ENCODE data around the gene TOMM40.
"Not testable (repeated sequence)": the region's sequence is repeated elsewhere in the genome, so short reads cannot be mapped to it uniquely, and the experiment has no call there.

TOMM40 gene

DNA sequence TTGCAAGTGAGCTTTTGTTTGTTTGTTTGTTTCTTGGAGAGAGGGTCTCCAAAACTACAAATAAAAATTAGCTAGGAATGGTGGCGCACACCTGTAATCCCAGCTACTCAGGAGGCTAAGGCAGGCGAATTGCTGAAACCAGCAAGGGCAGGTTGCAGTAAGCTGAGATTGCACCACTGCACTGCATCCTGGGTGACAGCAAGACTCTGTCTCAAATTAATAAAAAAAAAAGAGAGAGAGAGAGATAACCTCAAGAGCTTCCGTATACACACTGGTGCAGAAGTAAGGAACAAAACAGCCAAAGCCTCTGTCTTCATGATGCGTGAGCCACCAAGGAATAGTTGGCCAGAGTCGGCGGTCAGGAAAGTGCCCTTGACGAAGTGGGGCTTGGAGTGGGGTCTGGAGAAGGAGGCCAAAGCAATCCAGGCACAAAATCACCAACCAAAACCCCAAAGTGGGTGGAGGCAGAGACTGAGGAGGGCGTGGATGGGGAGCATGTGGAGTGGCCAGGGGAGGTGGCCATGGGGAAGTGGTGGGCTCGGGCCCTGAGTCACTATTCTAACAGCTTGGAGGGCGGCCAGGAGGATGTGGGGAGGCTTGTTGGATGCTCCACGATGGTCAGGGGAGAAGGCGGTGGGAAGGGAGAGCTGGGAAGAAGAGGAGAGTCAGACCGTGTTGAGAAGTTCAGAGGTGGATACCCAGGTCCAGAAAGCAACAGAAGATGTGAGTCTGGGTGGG, 21.2 kb upstream of the TOMM40 start:
- no peak for DNase-seq (ENCODE audit: low read depth in 2 of 3, low spot score in 2 of 3)

DNA sequence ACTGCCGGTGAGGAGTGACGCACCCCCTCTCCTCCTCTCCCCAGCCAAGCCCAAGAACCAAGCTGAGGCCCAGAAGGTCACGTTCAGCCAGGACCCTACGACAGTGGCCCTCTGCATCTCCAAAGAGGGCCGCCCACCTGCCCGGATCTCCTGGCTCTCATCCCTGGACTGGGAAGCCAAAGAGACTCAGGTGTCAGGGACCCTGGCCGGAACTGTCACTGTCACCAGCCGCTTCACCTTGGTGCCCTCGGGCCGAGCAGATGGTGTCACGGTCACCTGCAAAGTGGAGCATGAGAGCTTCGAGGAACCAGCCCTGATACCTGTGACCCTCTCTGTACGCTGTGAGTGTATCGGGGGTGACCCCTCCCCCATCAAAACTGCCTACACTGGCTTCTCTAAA, 19.2 kb upstream of the TOMM40 start:
- no peak for DNase-seq (ENCODE audit: low read depth in 2 of 3, low spot score in 2 of 3)

DNA sequence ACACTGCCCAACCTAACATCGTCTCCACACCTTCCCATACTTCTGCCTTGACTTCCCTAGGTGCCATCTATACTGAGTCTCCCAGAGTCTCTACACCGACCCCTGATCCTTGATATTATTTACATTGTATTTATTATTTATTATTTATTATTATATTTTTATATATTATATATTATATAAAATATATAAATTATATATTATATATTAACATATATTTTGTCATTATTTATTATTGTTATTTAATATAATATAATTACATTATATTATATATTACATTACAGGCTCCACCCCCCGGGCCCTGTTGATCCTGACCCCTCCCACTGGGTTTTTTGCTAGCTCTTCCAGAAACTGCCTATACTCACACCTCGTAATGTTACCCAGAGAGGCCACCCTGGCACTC, 18.4 kb upstream of the TOMM40 start:
- no peak for DNase-seq (ENCODE audit: low read depth in 2 of 3, low spot score in 2 of 3)

DNA sequence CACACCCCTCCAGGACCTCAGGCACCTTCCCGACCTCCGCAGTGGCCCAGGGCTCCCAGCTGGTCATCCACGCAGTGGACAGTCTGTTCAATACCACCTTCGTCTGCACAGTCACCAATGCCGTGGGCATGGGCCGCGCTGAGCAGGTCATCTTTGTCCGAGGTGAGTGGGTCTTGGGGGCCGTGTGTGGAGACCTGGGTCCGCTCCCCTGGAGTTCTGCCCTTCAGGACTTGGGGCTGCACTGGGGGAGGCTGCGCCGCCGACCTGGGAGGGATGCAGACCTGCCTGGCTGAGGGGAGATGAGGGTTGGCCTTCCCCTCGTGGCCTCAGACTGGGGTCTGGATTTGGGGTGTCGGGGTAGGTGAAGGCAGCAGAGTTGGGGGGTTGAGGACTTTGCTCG, 16.7 kb upstream of the TOMM40 start:
- DNase-seq (ENCODE audit: low read depth in 2 of 3, low spot score in 2 of 3) = no peak

DNA sequence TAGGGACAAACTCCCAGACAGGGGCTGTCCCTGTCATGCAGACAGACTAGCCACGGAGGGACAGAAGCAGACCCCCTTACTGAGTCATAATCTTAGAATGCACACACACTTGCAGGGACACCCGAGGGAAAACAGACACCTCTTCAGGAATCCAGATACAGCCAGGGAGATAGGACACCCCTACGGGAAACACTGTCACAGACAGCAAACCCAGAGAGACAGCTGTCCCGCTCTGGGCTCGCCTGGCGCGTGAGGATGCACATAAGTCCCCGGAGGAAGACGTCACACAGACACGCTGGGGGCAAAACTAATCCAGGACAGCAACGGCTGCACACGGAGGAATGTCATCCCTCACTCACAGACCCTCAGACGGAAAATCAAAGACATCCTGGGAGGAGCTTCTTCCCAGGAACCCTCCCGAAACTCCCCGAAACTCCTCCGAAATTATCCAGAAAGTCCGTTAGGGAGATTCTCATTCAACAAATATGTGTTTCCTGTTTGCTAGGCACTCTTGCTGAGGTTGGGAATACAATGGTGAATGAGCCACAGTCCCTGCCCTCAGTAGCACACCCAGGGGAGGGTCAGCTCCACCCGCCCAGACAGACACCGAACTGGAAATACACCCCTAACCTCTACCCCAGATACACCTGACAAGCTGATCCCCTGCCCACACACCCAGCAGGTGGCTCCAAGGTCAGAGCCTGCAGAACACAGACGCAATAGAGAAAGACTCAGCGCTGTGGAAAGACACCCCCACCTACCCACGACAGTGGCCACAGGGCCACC, 15.2 kb upstream of the TOMM40 start:
- DNase-seq (ENCODE audit: low read depth in 2 of 3, low spot score in 2 of 3) = no peak

DNA sequence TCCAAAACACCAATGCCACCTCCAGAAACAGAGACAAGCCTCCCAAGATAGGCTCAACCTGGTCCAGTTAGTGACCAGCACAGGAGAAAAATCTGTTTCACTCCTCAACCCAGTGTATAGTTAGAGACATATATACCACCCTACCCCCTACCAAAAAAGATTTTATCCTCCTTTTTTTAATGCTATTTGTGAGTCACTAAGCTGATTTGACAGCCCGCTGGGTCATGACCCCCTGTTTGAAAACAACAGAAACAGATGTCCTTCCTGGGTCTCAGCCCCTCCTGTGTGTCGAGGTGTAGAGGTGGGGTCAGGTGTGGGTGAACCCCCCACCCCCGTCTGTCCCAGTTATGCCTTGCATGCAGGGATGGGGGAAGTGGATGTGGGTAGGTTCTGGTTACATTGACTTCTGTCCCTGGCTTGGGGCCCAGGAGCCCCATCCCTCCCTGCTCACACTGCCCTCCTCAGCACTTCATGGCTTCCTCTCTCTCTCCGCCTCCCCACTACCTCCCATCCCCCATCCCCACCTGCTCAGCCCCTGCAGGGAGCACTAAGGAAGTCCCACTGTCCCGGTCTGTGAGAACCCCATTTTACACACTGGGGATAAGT, 14.0 kb upstream of the TOMM40 start:
- no peak for DNase-seq (ENCODE audit: low read depth in 2 of 3, low spot score in 2 of 3)

DNA sequence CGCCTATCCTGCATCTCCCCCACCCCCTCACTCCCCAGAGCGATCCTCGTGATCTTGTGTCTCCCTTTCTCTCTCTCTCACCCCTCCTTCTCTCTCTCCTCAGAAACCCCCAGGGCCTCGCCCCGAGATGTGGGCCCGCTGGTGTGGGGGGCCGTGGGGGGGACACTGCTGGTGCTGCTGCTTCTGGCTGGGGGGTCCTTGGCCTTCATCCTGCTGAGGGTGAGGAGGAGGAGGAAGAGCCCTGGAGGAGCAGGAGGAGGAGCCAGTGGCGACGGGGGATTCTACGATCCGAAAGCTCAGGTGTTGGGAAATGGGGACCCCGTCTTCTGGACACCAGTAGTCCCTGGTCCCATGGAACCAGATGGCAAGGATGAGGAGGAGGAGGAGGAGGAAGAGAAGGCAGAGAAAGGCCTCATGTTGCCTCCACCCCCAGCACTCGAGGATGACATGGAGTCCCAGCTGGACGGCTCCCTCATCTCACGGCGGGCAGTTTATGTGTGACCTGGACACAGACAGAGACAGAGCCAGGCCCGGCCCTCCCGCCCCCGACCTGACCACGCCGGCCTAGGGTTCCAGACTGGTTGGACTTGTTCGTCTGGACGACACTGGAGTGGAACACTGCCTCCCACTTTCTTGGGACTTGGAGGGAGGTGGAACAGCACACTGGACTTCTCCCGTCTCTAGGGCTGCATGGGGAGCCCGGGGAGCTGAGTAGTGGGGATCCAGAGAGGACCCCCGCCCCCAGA, 12.8 kb upstream of the TOMM40 start:
- DNase-seq (ENCODE audit: low read depth in 2 of 3, low spot score in 2 of 3) = no peak

DNA sequence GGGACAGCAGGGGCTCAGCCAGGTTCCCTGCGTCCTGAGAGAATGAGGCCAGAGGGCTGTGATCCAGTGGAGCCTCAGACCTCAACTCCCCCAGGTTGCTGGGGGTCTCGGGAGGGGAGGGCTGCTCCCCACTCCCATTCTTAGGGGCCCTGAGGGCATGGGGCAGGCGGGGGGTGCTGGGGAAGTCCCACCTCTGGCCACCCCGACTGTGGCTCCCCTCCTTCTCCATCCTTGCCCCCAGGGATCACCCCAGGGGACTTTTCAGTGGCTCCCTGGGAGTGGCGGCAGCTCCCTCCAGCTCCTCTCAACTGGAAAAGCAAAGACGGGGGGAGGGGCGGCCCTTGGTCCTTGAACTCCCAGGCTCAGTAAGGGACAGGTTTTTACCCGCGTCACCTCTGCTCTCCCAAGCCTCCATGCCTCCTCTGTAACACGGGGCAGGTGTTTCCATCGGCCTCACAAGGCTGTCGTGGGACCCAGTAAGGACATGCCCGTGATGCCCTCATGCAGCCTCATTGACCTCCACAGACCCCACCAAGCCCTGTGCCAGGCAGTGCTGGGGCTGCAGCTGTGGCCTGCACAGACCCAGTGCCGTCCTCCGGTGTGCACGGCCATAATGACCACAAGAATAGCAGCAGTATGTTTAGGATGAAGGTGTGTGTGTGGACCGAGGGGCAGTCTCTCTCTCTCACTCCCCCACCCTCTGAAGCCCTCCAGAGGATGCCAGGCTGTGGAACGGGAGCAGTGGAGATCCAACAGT, 11.6 kb upstream of the TOMM40 start:
- DNase-seq (ENCODE audit: low read depth in 2 of 3, low spot score in 2 of 3) = no peak

DNA sequence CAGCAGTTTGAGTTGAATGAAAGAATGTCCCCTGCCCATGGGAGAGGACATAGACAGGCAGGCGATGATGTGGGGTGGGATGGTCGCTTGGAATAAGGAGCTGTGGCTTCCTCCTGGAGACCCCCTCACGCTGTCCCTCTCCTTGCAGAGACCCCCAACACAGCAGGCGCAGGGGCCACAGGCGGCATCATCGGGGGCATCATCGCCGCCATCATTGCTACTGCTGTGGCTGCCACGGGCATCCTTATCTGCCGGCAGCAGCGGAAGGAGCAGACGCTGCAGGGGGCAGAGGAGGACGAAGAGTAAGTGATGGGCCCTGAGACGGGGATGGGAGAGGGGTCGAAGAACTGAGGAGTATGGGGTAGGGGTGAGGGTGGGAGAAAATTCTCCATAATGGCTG, 9.0 kb upstream of the TOMM40 start:
- DNase-seq (ENCODE audit: low read depth in 2 of 3, low spot score in 2 of 3) = no peak

DNA sequence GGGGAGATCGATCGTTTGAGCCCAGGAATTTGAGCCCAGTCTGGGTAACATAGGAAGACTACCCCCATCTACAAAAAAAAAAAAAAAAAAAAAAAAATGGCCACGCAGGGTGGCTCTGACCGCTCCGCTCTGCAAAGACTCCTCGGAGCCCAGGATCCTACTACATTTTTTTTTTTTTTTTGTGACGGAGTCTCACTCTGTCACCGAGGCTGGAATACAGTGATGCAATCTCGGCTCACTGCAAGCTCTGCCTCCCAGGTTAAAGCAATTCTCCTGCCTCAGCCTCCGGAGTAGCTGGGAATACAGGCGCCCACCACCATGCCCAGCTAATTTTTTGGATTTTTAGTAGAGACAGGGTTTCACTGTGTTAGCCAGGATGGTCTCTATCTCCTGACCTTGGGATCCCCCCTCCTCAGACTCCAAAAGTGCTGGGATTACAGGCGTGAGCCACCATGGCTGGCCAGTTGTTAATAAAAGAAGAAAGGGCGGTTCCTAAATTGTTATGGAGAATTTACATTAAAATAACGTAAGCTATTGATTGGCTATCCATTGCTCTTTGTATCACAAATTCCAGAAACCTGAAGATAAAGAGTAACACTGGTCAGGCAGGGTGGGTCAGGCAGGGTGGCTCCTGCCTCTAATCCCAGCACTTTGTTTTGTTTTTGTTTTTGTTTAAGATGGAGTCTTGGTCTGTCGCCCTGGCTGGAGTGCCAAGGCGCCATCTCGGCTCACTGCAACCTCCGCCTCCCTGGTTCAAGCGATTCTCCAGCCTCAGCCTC, 8.2 kb upstream of the TOMM40 start:
- DNase-seq (ENCODE audit: low read depth in 2 of 3, low spot score in 2 of 3) = not testable (repeated sequence)

DNA sequence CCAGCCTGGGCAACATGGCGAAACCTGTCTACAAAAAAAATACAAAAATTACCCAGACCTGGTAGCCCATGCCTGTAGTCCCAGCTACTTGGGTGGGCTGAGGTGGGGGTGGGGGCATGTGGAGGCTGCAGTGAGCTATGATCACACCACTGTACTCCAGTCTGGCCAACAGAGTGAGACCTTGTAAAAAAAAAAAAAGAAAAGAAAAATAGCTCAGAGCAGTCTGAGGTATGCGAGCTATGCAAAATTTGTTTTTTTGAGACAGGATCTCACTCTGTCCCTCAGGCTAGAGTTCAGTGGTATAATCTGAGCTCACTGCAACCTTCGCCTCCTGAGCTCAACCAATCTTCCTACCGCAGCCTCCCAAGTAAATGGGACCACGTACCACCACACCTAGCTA, 7.1 kb upstream of the TOMM40 start:
- no peak for DNase-seq (ENCODE audit: low read depth in 2 of 3, low spot score in 2 of 3)

DNA sequence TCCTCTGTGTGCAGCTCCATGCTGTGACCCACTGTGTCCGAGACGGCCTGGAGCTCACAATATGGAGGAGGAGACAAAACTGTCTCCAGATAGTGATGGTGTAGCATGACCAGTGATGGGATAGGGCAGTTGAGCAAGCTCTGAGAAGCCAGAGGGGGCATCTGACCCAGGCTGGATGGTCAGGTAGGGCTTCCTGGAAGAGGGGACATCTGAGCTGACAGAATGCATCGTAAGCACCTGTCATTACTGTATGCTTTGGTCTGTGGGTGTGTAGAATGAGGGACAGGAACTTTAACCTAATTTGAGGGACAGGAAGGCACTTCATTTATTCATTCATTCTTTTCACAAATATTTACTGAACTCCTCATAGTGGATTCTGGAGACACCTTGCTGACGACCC, 6.5 kb upstream of the TOMM40 start:
- DNase-seq (ENCODE audit: low read depth in 2 of 3, low spot score in 2 of 3) = no peak

DNA sequence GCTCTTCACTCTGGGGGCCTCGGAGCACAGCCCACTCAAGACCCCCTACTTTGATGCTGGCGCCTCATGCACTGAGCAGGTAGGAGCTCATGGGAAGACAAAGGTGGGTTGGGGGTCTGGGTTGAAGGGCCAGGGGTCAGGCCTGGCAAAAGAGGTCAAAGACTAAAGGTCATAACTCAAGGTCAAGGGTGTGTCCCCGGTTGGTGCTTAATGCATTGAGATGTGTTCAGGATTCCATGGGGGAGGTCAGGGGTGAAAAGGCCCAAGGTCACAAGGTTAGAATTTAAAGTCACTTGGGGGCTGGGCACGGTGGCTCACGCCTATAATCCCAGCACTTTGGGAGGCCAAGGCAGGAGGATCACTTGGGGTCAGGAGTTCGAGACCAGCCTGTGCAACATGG, 4.9 kb upstream of the TOMM40 start:
- DNase-seq (ENCODE audit: low read depth in 2 of 3, low spot score in 2 of 3) = no peak

DNA sequence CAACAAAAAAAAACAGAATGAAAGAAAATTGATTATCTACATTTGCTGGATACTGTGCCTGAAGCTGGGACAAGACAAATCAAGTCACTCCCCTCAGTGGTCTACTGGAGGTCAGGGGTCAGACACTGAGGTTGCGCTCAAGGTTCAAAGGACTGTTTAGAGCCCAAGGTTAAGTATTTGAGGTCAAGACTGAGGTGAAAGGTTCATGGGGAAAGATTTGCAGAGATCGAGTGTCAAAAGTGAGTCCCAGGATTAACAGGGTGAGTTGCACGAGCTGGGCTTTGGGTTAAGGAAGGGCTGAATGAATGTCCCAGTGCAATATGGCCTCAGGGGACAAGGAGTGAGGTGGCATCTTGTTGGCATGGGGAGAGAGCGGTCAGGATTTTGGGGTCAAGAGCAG, 3.4 kb upstream of the TOMM40 start:
- DNase-seq (ENCODE audit: low read depth in 2 of 3, low spot score in 2 of 3) = no peak

DNA sequence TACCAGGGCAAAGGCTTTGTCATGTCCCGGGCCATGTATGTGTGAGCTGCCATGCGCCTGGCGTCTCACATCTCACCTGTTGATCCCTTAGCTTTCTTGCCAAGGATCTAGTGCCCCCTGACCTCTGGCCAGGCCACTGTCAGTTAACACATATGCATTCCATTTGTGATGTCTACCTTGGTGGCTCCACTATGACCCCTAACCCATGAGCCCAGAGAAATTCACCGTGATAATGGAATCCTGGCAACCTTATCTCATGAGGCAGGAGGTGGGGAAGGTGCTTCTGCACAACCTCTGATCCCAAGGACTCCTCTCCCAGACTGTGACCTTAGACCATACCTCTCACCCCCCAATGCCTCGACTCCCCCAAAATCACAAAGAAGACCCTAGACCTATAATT, 2.7 kb upstream of the TOMM40 start:
- DNase-seq (ENCODE audit: low read depth in 2 of 3, low spot score in 2 of 3) = not testable (repeated sequence)

DNA sequence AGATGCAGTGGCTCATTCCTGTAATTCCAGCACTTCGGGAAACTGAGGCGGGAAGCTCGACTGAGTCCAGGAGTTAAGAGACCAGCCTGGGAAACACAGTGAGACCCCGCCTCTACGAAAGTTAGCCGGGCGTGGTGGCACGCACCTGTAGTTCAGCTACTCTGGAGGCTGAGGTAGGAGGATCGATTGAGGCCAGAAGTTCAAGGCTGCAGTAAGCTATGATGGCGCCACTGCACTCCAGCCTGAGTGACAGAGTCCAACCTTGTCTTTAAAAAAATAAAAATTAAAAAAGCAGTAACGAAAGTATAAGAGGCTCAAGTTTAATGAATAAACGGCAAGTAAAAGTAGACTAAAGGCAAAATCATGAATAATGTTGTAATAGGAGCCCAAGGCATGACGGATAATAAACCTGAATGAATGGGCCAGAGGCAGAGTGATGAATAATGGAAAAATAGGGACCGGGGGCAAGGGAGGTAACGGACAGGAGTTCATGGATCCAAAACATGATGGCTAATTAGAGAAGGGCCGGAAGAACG, 1.2 kb upstream of the TOMM40 start:
- DNase-seq (ENCODE audit: low read depth in 2 of 3, low spot score in 2 of 3) = no peak

DNA sequence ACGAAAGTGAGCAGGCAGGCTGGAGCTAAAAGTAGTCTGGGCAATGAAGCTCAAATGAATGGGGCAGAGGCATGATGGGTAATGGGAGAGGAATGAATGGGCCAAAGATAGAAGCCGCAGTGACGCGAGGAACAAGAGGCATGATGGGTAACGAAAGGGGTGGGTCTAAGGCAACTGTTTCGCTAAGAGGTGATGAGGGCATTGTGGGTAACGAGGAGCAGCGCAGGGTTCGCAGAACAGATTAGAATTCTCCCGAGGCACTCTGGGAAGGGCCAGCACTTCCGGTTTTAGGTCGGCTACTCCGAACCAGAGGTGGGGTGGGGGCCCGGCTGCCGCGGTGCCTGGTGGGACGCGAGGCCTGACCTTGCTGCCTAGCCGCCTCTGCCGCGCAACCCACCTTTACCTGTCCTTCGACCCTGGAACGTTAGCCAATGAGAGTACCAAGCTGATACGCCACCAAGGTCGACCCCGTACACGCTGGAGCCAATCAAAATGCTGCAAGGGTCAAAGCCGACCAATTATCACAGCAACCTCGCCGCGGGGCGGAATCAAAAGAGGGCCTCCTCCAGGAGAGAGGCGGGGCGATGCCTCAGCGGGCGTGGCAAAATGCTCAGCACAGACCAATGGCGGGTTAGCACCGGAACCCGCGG, 563 bp upstream of the TOMM40 start:
- DNase-seq (ENCODE audit: low read depth in 2 of 3, low spot score in 2 of 3) = peak in 2 of 3 experiments; percentile 99 to 100

DNA sequence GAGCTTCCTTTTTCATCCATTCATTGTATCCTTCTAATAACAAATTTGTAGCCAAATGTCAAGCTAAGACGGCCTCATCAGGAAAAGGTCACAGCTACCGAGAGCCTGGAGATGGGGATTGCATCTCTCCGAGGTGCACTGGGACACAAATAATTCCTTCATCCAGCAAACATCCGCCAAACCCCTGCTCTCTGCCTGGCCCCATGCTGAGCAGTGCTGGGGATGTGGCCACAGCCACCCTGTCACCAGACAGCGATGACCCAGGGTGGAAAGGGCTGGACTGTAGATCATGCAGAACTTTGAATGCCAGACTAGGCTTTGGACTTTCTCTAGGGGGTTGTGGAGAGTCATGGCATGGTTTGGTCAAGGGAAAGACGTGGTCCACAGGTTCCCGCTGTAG, 1.9 kb downstream of the TOMM40 start:
- no peak for DNase-seq (ENCODE audit: low read depth in 2 of 3, low spot score in 2 of 3)

DNA sequence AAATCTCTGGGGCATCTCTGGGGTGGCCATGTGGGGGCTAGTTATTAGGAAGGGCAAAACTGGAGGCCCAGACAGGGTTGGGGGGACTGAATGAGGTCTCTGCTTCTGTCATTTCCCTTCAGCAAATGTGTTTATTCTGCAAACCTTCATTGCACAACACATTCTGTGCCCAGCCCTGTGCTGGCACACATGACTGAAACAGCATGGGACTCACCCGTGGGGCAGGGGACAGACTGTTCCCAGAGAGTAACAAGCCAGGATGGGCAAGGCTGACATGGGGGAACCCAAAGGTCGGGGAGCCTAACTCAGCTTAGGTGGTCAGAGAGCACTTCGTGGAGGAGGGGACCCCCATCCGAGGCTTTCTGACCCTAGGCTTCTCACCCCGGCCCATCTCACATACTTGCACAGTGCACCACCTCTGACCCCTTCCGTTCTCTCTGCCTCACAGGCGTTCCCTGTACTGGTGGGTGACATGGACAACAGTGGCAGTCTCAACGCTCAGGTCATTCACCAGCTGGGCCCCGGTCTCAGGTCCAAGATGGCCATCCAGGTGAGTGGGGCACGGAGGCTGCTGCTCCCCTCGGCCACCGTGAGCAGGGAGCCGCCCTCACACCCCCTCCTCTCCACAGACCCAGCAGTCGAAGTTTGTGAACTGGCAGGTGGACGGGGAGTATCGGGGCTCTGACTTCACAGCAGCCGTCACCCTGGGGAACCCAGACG, 2.4 kb downstream of the TOMM40 start:
- DNase-seq (ENCODE audit: low read depth in 2 of 3, low spot score in 2 of 3) = no peak
